ENCODE measurements around the gene EEA1.

Gene EEA1

DNA sequence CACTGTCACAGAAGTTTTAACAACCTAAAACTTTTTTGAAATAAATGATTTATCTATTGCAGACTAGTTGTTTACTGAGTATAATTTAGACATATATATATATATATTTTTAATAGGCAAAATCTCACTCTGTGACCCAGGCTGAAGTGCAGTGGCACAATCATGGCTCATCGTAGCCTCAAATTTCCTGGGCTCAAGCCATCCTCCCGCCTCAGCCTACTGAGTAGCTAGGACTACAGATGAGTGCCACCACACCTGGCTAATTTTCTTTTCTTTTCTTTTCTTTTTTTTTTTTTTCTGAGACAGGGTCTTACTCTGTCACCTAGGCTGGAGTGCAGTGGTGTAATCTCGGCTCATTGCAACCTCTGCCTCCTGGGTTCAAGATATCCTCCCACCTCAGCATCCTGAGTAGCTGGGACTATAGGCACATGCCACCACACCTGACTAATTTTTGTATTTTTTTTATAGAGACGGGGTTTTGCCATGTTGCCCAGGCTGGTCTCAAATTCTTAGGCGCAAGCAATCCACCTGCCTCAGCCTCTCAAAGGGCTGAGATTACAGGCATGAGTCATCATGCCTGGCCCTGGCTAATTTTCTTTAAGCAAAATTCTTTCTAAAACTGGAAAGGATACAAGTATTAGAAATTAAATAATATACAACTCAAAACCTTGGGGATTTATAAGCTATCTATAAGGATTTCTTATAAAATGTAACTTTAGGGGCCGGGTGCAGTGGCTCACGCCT, 23.1 kb downstream of the EEA1 start:
- H3K36me3 ChIP-seq (ENCODE audit: control insufficient read depth, insufficient read depth, low read length), result no peaks in the 10 kb centered on the region
- DNase-seq (ENCODE audit: extremely low read depth, insufficient read length), result no peak

DNA sequence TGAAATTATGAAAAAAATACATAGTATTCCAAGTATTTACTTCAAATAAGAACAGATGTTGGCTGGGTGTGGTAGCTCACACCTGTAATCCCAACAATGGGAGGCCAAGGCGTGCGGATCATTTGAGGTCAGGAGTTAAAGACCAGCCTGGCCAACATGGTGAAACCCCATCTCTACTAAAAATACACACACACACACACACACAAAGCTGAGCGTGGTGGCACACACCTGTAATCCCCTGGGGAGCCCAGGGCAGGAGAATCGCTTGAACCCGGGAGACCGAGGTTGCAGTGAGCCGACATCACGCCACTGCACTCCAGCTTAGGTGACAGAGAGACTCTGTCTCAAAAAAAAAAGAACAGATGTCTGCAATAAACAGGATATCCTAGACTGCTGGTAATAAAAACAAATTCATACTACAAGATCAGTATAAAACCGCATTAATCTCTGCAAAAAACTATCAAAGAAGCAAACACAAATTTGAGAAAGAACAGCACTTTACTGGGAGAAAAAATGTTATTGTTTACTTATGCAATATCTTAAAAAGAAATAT, 23.8 kb downstream of the EEA1 start:
- no peak overlapping the region for H3K4me3 ChIP-seq (replicated peaks; ENCODE audit: low read depth, low read length)
- H3K36me3 ChIP-seq (ENCODE audit: control insufficient read depth, insufficient read depth, low read length), result no peaks in the 10 kb centered on the region
- H3K27me3 ChIP-seq (replicated peaks; ENCODE audit: control insufficient read depth, insufficient read depth, low read length), result no peaks in the 10 kb centered on the region
- DNase-seq (ENCODE audit: extremely low read depth, insufficient read length), result no peak
- TF ChIP-seq, protein P1, sequence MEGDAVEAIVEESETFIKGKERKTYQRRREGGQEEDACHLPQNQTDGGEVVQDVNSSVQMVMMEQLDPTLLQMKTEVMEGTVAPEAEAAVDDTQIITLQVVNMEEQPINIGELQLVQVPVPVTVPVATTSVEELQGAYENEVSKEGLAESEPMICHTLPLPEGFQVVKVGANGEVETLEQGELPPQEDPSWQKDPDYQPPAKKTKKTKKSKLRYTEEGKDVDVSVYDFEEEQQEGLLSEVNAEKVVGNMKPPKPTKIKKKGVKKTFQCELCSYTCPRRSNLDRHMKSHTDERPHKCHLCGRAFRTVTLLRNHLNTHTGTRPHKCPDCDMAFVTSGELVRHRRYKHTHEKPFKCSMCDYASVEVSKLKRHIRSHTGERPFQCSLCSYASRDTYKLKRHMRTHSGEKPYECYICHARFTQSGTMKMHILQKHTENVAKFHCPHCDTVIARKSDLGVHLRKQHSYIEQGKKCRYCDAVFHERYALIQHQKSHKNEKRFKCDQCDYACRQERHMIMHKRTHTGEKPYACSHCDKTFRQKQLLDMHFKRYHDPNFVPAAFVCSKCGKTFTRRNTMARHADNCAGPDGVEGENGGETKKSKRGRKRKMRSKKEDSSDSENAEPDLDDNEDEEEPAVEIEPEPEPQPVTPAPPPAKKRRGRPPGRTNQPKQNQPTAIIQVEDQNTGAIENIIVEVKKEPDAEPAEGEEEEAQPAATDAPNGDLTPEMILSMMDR (IDR thresholded peaks at IDR 0.05; ENCODE audit: insufficient read depth, low read length, poor library complexity, severe bottlenecking), result no peak

More for the DNA sequence above, 23.1 kb downstream of the EEA1 start:
- Histone ChIP-seq H3K4me3 (replicated peaks; ENCODE audit: low read depth, low read length) (no peak overlapping the region), H3K27me3 (replicated peaks; ENCODE audit: control insufficient read depth, insufficient read depth, low read length) (no peaks in the 10 kb centered on the region)
- TF ChIP-seq, protein P1 (IDR thresholded peaks at IDR 0.05; ENCODE audit: insufficient read depth, low read length, poor library complexity, severe bottlenecking), result no peak

DNA sequence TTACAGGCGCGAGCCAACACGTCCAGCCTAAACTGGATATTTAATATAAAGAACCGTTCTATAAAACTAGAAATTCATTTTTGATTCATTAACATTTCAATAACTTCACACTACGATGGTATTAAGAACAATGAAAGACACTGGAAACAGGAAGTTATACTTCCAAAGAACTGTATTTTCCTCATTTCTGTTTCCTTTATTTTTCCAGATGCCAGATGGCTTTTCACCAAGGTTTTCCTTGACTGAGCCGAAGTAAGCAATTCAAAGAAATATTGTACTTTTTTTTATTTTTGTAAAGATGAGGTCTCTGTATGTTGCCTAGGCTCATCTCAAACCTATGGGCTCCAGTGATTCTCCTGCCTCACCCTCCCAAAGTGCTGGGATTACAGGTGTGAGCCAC, 28.2 kb downstream of the EEA1 start:
- H3K4me3 ChIP-seq (replicated peaks; ENCODE audit: low read depth, low read length), result no peak overlapping the region
- TF ChIP-seq, protein P1 (IDR thresholded peaks at IDR 0.05; ENCODE audit: insufficient read depth, low read length, poor library complexity, severe bottlenecking), result no peak
- no peak for DNase-seq (ENCODE audit: extremely low read depth, insufficient read length)
- H3K36me3 ChIP-seq (ENCODE audit: control insufficient read depth, insufficient read depth, low read length), result no peaks in the 10 kb centered on the region
- H3K27me3 ChIP-seq (replicated peaks; ENCODE audit: control insufficient read depth, insufficient read depth, low read length), result no peaks in the 10 kb centered on the region

DNA sequence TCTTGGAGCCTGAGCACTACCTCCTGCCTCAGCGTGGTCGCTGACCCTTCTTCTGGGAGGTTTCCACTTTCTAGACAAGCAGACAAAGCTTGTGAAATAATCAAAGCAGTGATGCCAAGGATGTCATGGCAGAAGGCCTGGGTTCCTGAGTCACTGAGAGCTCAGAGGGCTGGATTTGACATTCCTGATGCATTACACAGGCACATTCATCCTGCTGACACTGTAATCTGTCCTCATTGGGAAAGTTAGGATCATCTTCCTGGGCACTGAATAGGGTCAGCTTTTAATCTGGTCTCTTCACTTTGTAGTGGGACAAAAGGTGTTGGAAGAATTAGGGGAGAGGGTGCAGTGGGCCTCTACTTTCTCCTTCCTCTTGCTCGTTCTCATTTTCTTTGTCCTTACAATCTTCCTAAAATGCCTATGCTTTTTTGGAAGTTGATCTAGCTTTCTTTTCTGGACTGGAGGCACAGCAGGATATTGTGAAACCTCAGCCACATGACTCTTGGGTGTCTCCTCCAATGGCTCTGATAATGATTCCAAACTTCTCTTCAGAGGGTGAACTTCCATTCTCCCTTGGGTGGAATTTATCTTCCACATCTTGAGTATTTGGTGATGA, 29.6 kb downstream of the EEA1 start:
- no peaks in the 10 kb centered on the region for H3K36me3 ChIP-seq (ENCODE audit: control insufficient read depth, insufficient read depth, low read length)
- no peak overlapping the region for H3K4me3 ChIP-seq (replicated peaks; ENCODE audit: low read depth, low read length)
- no peaks in the 10 kb centered on the region for H3K27me3 ChIP-seq (replicated peaks; ENCODE audit: control insufficient read depth, insufficient read depth, low read length)
- no peak for DNase-seq (ENCODE audit: extremely low read depth, insufficient read length)
- TF ChIP-seq, protein P1 (IDR thresholded peaks at IDR 0.05; ENCODE audit: insufficient read depth, low read length, poor library complexity, severe bottlenecking), result no peak

DNA sequence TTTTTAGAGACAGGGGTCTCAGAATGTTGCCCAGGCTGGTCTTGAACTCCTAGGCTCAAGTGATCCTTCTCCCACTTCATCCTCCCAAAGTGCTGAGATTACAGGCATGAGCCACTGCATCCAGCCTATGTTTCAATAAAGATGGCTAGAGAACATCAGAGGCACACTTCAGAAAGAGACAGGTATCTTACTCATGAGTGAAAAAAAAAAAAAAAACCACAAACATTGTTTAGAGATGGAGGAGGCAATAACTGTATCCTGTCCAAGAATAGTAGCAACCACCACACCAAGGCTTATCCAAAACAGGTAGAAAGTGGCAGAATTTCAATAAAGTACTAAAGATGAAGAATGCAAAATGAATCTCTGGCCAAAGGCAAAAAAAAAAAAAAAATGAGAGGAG, 30.3 kb downstream of the EEA1 start:
- Histone ChIP-seq H3K27me3 (replicated peaks; ENCODE audit: control insufficient read depth, insufficient read depth, low read length) (no peaks in the 10 kb centered on the region), H3K4me3 (replicated peaks; ENCODE audit: low read depth, low read length) (no peak overlapping the region), H3K36me3 (ENCODE audit: control insufficient read depth, insufficient read depth, low read length) (no peaks in the 10 kb centered on the region)
- TF ChIP-seq, protein P1 (IDR thresholded peaks at IDR 0.05; ENCODE audit: insufficient read depth, low read length, poor library complexity, severe bottlenecking), result no peak
- DNase-seq (ENCODE audit: extremely low read depth, insufficient read length), result no peak
